Suprapubic skin (tissue), 4 donors: ENCODE results near the gene CTNNBIP1.

Experiments
- CTCF ChIP-seq, 2 donors: fragments of 200-600 bp in 1 of 2; fragments of 450-650 bp in 1 of 2; sonication (generic) in 1 of 2; IDR thresholded peaks; one replicate each; pipeline ENCODE4 v1.5.1; 2016 to 2019; ENCODE audit warnings: antibody characterized with exemption in 2 of 2, mild to moderate bottlenecking in 1 of 2, moderate library complexity in 1 of 2
- EP300 ChIP-seq: sonication (generic); formaldehyde crosslinking; IDR thresholded peaks from one replicate; pipeline ENCODE4 v1.6.1; 2017; ENCODE audit warnings: antibody characterized with exemption
- POLR2A ChIP-seq, 2 donors: fragments of 450-650 bp; IDR thresholded peaks; one replicate each; pipeline ENCODE4 v1.6.1; 2017; ENCODE audit warnings: antibody characterized with exemption in 2 of 2, mild to moderate bottlenecking in 2 of 2, moderate library complexity in 2 of 2
- POLR2AphosphoS5 ChIP-seq, 3 donors: sonication (generic); formaldehyde crosslinking; IDR thresholded peaks; one replicate each; pipeline ENCODE4 v1.6.1; 2017; ENCODE audit warnings: antibody characterized with exemption in 3 of 3

GRCh38 chr1:9881838-9882249, 28.2 kb downstream of the CTNNBIP1 start:
- TF ChIP-seq POLR2AphosphoS5 (IDR thresholded peaks at IDR 0.05) (no peak), POLR2A (IDR thresholded peaks at IDR 0.05) (no peak), CTCF (IDR thresholded peaks at IDR 0.05) (no peak), EP300 (no peak)
